Measurements from ENCODE around the gene DNAJB6.

DNAJB6 gene

GRCh38 chr7:157432957-157433576 lies 96.3 kb downstream of the DNAJB6 start:
- peak overlapping the region; percentile 43 for H3K27ac ChIP-seq
- no peak for TF ChIP-seq ZFX (IDR thresholded peaks at IDR 0.05)
- TF ChIP-seq CTCF (conservative IDR thresholded peaks at IDR 0.05) = peak; percentile 90

DNA sequence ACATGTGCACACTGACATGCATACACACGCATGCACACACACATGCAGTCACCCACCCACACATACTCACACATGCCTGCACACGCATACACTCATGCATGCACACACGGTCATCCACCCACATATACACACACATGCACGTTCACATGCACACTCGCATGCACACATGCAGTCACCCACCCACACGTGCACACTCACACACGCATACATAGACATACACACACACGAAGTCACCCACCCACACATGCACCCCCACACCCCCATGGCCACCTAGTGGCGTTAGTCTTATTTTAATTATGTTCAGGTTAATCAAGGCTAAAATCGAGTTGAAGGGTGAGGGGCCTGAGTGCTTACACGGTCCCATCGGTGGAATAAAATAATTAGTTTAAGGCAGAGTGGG lies 96.8 kb downstream of the DNAJB6 start:
- no peak overlapping the region for H3K27ac ChIP-seq
- no peak for TF ChIP-seq ZFX (IDR thresholded peaks at IDR 0.05)
- no peak for TF ChIP-seq CTCF (conservative IDR thresholded peaks at IDR 0.05)

DNA sequence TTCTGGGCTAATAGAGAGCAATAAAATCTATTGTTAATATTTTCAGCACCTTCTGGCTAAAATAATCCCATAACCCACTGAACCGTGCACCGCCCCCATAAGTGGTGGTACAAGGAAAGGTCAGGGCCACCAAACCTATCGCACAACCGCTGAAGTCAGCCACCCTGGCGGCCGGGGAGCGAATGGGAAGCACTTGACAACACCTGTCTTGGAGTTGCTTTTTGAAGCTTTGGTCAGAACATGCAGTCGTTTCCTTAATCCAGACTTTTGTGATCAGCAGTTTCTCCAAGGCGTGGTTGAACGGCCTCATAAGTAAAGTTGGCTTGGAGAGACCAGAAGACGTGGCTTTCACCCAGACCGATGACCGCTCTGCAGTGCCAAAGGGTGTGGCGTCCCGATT lies 97.4 kb downstream of the DNAJB6 start:
- no peak overlapping the region for H3K27ac ChIP-seq
- TF ChIP-seq ZFX (IDR thresholded peaks at IDR 0.05) = no peak
- no peak; the same call in 1 of the 2 replicates for TF ChIP-seq CTCF (conservative IDR thresholded peaks at IDR 0.05)

DNA sequence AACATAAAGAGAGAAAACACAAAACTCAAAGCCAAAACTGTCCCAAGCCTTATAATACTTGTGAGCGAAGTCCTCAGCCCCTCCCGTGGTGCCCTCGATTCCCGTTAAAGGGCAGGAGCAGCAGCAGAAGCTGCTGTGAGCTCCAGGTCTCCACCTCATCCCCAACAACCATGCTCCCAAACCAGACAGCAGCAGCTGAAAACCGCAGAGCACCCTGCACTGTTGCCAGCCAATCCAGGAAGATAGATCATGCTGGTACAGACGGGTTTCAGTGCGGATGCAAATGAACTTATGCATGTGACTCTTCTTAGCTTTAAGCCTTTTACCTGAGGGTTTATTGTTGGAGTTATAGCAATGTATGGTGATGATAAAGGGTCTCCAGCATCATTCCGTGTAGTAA lies 97.9 kb downstream of the DNAJB6 start:
- no peak overlapping the region for H3K27ac ChIP-seq
- TF ChIP-seq CTCF (conservative IDR thresholded peaks at IDR 0.05) (no peak), ZFX (IDR thresholded peaks at IDR 0.05) (no peak)

GRCh38 chr7:157436076-157436475 lies 99.3 kb downstream of the DNAJB6 start:
- TF ChIP-seq ZFX (IDR thresholded peaks at IDR 0.05) (no peak), CTCF (conservative IDR thresholded peaks at IDR 0.05) (no peak)

DNA sequence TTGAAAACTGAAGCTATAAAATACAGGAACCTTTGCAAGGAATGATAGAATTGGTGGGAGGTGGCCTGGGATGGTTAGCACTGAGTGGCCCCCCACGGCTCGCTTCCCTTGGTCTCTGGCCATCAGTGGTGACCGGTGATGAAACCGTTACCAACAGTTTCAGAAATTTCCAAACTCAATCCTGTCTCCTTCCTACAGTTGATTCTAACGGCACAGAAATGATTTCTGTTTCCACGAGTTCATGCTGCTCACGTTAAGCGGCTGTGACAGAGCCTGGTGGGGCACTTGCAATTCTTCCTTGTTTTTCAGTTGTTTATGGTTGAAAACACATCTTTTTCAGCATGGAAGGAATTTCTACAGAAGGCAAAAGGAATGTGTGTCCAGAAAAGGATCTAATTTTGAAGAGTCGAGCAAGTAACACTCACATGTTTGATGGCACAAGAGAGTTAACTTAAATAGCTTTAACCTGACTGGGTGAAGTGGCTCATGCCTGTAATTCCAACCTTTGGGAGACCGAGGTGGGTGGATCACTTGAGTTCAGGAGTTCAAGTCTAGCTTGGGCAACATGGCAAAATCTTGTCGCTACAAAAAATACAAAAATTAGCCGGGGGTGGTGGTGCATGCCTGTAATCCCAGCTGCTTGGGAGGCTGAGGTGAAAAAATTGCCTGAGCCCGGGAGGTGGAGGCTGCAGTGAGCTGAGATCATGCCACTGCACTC lies 100.1 kb downstream of the DNAJB6 start:
- H3K27ac ChIP-seq = no peak overlapping the region
- no peak for TF ChIP-seq CTCF (conservative IDR thresholded peaks at IDR 0.05)
- TF ChIP-seq ZFX (IDR thresholded peaks at IDR 0.05) = no peak

More at GRCh38 chr7:157436076-157436475, 99.3 kb downstream of the DNAJB6 start:
- no peak overlapping the region for H3K27ac ChIP-seq

- H3K27ac ChIP-seq = no peak overlapping the region
- TF ChIP-seq ZFX (IDR thresholded peaks at IDR 0.05) (no peak), CTCF (conservative IDR thresholded peaks at IDR 0.05) (no peak)
Measured at GRCh38 chr7:157437519-157438061, 100.8 kb downstream of the DNAJB6 start.

Data from C4-2B (cell line).